Measurements from ENCODE around the gene SMIM35. TPM values are rescaled to one million over a fixed set of nuclear protein-coding genes. Genes with fewer than 3 reads are reported as not detected.

The SMIM35 gene
- total and polyA plus RNA-seq, 2 of the 13 experiments (the other 11 are each of a cell fraction or from before 2014, with no cell fraction given), result not detected

GRCh38 chr11:117976445-117976844, 110.3 kb downstream of the SMIM35 start:
- H3K79me2 ChIP-seq (ENCODE audit: insufficient read depth, low read length), result no peaks in the 10 kb centered on the region
- no peak for DNase-seq (ENCODE audit: low spot score)
- no peaks in the 10 kb centered on the region for H3K9me3 ChIP-seq (ENCODE audit: low read length)
- intact Hi-C loops (cut with micrococcal nuclease; ENCODE audit: unreplicated experiment) (no loop called here), in situ Hi-C loops (cut with HindIII; ENCODE audit: extremely low pct_ligation_motif_present, low pct_unique_long_range_greater_than_20kb) (no loop called here)
- no peak overlapping the region for H2AFZ ChIP-seq (ENCODE audit: low read length)
- 6% methylated on average over 4 of the region's 4 CpGs for WGBS (ENCODE audit: low lambda C conversion rate)
- H3K4me2 ChIP-seq (ENCODE audit: low read depth, low read length), result no peak overlapping the region
- ATAC-seq, result no peak
- TF ChIP-seq ZMYM2 (CRISPR knock-in tag; IDR thresholded peaks at IDR 0.05), result no peak
- TF ChIP-seq ZFP1 (CRISPR knock-in tag; IDR thresholded peaks at IDR 0.05), result no peak
- TF ChIP-seq ZNF549 (CRISPR knock-in tag; IDR thresholded peaks at IDR 0.05), result no peak
- TF ChIP-seq, protein P1, sequence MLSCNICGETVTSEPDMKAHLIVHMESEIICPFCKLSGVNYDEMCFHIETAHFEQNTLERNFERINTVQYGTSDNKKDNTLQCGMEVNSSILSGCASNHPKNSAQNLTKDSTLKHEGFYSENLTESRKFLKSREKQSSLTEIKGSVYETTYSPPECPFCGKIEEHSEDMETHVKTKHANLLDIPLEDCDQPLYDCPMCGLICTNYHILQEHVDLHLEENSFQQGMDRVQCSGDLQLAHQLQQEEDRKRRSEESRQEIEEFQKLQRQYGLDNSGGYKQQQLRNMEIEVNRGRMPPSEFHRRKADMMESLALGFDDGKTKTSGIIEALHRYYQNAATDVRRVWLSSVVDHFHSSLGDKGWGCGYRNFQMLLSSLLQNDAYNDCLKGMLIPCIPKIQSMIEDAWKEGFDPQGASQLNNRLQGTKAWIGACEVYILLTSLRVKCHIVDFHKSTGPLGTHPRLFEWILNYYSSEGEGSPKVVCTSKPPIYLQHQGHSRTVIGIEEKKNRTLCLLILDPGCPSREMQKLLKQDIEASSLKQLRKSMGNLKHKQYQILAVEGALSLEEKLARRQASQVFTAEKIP (CRISPR knock-in tag; IDR thresholded peaks at IDR 0.05; ENCODE audit: borderline replicate concordance), result no peak
- TF ChIP-seq ZNF274 (CRISPR knock-in tag; IDR thresholded peaks at IDR 0.05), result no peak
- TF ChIP-seq, protein P2, sequence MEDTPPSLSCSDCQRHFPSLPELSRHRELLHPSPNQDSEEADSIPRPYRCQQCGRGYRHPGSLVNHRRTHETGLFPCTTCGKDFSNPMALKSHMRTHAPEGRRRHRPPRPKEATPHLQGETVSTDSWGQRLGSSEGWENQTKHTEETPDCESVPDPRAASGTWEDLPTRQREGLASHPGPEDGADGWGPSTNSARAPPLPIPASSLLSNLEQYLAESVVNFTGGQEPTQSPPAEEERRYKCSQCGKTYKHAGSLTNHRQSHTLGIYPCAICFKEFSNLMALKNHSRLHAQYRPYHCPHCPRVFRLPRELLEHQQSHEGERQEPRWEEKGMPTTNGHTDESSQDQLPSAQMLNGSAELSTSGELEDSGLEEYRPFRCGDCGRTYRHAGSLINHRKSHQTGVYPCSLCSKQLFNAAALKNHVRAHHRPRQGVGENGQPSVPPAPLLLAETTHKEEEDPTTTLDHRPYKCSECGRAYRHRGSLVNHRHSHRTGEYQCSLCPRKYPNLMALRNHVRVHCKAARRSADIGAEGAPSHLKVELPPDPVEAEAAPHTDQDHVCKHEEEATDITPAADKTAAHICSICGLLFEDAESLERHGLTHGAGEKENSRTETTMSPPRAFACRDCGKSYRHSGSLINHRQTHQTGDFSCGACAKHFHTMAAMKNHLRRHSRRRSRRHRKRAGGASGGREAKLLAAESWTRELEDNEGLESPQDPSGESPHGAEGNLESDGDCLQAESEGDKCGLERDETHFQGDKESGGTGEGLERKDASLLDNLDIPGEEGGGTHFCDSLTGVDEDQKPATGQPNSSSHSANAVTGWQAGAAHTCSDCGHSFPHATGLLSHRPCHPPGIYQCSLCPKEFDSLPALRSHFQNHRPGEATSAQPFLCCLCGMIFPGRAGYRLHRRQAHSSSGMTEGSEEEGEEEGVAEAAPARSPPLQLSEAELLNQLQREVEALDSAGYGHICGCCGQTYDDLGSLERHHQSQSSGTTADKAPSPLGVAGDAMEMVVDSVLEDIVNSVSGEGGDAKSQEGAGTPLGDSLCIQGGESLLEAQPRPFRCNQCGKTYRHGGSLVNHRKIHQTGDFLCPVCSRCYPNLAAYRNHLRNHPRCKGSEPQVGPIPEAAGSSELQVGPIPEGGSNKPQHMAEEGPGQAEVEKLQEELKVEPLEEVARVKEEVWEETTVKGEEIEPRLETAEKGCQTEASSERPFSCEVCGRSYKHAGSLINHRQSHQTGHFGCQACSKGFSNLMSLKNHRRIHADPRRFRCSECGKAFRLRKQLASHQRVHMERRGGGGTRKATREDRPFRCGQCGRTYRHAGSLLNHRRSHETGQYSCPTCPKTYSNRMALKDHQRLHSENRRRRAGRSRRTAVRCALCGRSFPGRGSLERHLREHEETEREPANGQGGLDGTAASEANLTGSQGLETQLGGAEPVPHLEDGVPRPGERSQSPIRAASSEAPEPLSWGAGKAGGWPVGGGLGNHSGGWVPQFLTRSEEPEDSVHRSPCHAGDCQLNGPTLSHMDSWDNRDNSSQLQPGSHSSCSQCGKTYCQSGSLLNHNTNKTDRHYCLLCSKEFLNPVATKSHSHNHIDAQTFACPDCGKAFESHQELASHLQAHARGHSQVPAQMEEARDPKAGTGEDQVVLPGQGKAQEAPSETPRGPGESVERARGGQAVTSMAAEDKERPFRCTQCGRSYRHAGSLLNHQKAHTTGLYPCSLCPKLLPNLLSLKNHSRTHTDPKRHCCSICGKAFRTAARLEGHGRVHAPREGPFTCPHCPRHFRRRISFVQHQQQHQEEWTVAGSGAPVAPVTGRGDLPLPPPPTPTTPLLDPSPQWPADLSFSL (CRISPR knock-in tag; IDR thresholded peaks at IDR 0.05), result no peak
- no peak for TF ChIP-seq ZBTB7B (CRISPR knock-in tag; IDR thresholded peaks at IDR 0.05)
- TF ChIP-seq KMT2A (CRISPR knock-in tag; IDR thresholded peaks at IDR 0.05), result no peak
- no peak for TF ChIP-seq PITX1 (CRISPR knock-in tag; IDR thresholded peaks at IDR 0.05)
- no peak for TF ChIP-seq ZBTB38 (CRISPR knock-in tag; IDR thresholded peaks at IDR 0.05)
- ChIA-PET POLR2A (no interaction called here), CTCF (ENCODE audit: low intra/inter-chr PET ratio, low total read pairs) (no interaction called here)
- no peak overlapping the region for H3K27ac ChIP-seq (ENCODE audit: extremely low read length, insufficient read depth, low read length)
- no peaks in the 10 kb centered on the region for H4K20me1 ChIP-seq (ENCODE audit: insufficient read depth, low read length)
- H3K4me1 ChIP-seq (ENCODE audit: insufficient read depth, low read length), result no peaks in the 10 kb centered on the region
- H3K27me3 ChIP-seq (ENCODE audit: control insufficient read depth in 1 of 2, insufficient read depth in 2 of 2, low read length in 2 of 2), result peaks cover 0 to 39% of the 10 kb centered on the region in 2 experiments; a peak in 3 of 5 replicates
- H3K9ac ChIP-seq (ENCODE audit: insufficient read depth, low read depth, low read length), result no peak overlapping the region
- H3K36me3 ChIP-seq (replicated peaks in 1 of 2; ENCODE audit: control insufficient read depth in 1 of 2, insufficient read depth in 2 of 2, low read length in 2 of 2), result no peaks in the 10 kb centered on the region
- FAIRE-seq, result no peak
- no TSS peak for BruUV-seq (replicated peaks)
- H3K4me3 ChIP-seq (replicated peaks in 1 of 3; ENCODE audit: insufficient read depth in 1 of 3, low read depth in 2 of 3, low read length in 3 of 3), result no peak overlapping the region
